Uterine smooth muscle cell (primary cell): ENCODE results near the gene MESP2. TPM values are rescaled to one million over a fixed set of nuclear protein-coding genes. Genes with fewer than 3 reads are reported as not detected.

Source experiments
- total RNA-seq: library from RNA; depleted of rRNA; stranded (reverse); fragments of >200 nt; gene quantifications from 2 replicates; pipeline ENCODE4 v1.2.3, GENCODE V29; 2014

MESP2 gene, protein sequence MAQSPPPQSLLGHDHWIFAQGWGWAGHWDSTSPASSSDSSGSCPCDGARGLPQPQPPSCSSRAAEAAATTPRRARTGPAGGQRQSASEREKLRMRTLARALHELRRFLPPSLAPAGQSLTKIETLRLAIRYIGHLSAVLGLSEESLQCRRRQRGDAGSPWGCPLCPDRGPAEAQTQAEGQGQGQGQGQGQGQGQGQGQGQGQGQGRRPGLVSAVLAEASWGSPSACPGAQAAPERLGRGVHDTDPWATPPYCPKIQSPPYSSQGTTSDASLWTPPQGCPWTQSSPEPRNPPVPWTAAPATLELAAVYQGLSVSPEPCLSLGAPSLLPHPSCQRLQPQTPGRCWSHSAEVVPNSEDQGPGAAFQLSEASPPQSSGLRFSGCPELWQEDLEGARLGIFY
- 0.55 and 0.75 TPM in 2 replicates for total RNA-seq

GRCh38 chr15:89776274-89777072 lies at the start of gene MESP2:
Gene MESP2, plus strand, starts transcription at chr15:89776332. Its CDS starts 26 bp downstream, at chr15:89776358.

GRCh38 chr15:89750560-89751542 lies 25.3 kb upstream of the MESP2 start, which contains the start of gene MESP1:
Gene MESP1, minus strand, starts transcription at chr15:89751249. Its CDS starts 18 bp downstream, at chr15:89751231.

Other genes starting within 250 kb of the MESP2 start
- gene TICRR, start 200.9 kb upstream of the MESP2 start, total RNA-seq, result 3.2 and 8.7 TPM in 2 replicates
- gene KIF7, start 120.9 kb upstream of the MESP2 start, total RNA-seq, result 14.1 and 18.0 TPM in 2 replicates
- 0.12 and 0.22 TPM in 2 replicates for gene PLIN1, start 97.0 kb upstream of the MESP2 start, total RNA-seq
- 5.8 and 9.1 TPM in 2 replicates for gene PEX11A, start 85.6 kb upstream of the MESP2 start, total RNA-seq
- under 0.01 TPM in 2 replicates for gene WDR93, start 85.5 kb upstream of the MESP2 start, total RNA-seq
- 0.44 and 1.1 TPM in 2 replicates for gene MESP1, start 25.1 kb upstream of the MESP2 start, total RNA-seq
- 121 and 123 TPM in 2 replicates for gene ANPEP, start 38.5 kb downstream of the MESP2 start, total RNA-seq
- gene AP3S2, start 117.7 kb downstream of the MESP2 start, total RNA-seq, result 61.2 and 73.4 TPM in 2 replicates
- gene ARPIN, start 136.6 kb downstream of the MESP2 start, total RNA-seq, result 12.2 and 13.5 TPM in 2 replicates
- gene ZNF710, start 225.0 kb downstream of the MESP2 start, total RNA-seq, result 7.7 and 11.5 TPM in 2 replicates